K562 (cell line): ENCODE results near the gene PPIL6. TPM values are rescaled to one million over a fixed set of nuclear protein-coding genes. Genes with fewer than 3 reads are reported as not detected.
A peak's percentile ranks its signal among the peaks of the same experiment; 100 is the strongest.

Experiments used
- ATAC-seq: fragments of 200-7000 bp; cut with Tn5 transposase; 3 replicates; pipeline ENCODE4 v1.9.1; 2020; ENCODE audit warnings: moderate library complexity
- BruUV-seq: library from RNA; stranded (reverse); fragments of 400-500 nt; replicated peaks from 2 replicates; lab custom pipeline; 2021; lab: Mats Ljungman, UMichigan
- CTCF ChIA-PET: fragments of 300-600 bp; formaldehyde crosslinking; extraction: SDS; loops from one replicate; lab custom pipeline; 2021; ENCODE audit warnings: low intra/inter-chr PET ratio; lab: Yijun Ruan, JAX
- POLR2A ChIA-PET: fragments of 300-600, 350-650 bp; sonication (Branson Sonifier 250); formaldehyde crosslinking; extraction: SDS; loops from one replicate; lab custom pipeline; 2021; ENCODE audit warnings: antibody characterized with exemption, inconsistent platforms; lab: Yijun Ruan, JAX
- DNase-seq, 4 experiments: peaks; one replicate each; pipeline versions ENCODE4 v3.0.0 to v3.0.0-alpha.2; 2011 to 2018; ENCODE audit warnings: low spot score in 3 of 4, mixed read lengths in 3 of 4; ENCODE audit errors: extremely low read depth in 1 of 4
- FAIRE-seq: peaks from 2 replicates; lab custom pipeline; 2011; peaks lifted over from hg19 to GRCh38; lab: Jason Lieb, UNC
- H2AFZ ChIP-seq: 2 replicates; pipeline ENCODE4 v1.6.0; 2011; ENCODE audit warnings: low read depth, low read length, control low read depth, inconsistent platforms
- H3K27ac ChIP-seq: fragments of 200-600 bp; 3 replicates; pipeline ENCODE4 v1.8.0; 2011; ENCODE audit warnings: low read depth, mild to moderate bottlenecking, control low read depth, inconsistent platforms, low read length, moderate library complexity, mixed read lengths; ENCODE audit errors: extremely low read depth
- H3K27me3 ChIP-seq, 2 experiments: fragments of 300-600 bp in 1 of 2; 2 replicates in 1 of 2; 3 replicates in 1 of 2; pipeline versions ENCODE4 v1.6.0 to v1.8.0; 2011; ENCODE audit warnings: inconsistent platforms in 2 of 2, low read length in 2 of 2, mild to moderate bottlenecking in 1 of 2, mixed read lengths in 1 of 2, moderate library complexity in 1 of 2; ENCODE audit not compliant: control insufficient read depth in 2 of 2, insufficient read depth in 2 of 2
- H3K36me3 ChIP-seq: fragments of 300-600 bp; 3 replicates; pipeline ENCODE4 v1.8.0; 2011; ENCODE audit warnings: mild to moderate bottlenecking, low read length, inconsistent platforms; ENCODE audit not compliant: control insufficient read depth, insufficient read depth
- H3K4me1 ChIP-seq, 2 experiments: fragments of 200-600 bp in 1 of 2; replicated peaks in 1 of 2; 2 replicates in 1 of 2; 3 replicates in 1 of 2; pipeline versions ENCODE4 v1.5.1 to v1.8.0; 2011; ENCODE audit warnings: inconsistent platforms in 2 of 2, low read length in 2 of 2, mild to moderate bottlenecking in 1 of 2, mixed read lengths in 1 of 2, moderate library complexity in 1 of 2; ENCODE audit not compliant: control insufficient read depth in 2 of 2, insufficient read depth in 2 of 2
- H3K4me2 ChIP-seq: 2 replicates; pipeline ENCODE4 v1.6.1; 2011; ENCODE audit warnings: low read length, control low read depth, inconsistent platforms, mixed read lengths; ENCODE audit not compliant: insufficient read depth
- H3K4me3 ChIP-seq: fragments of 200-600 bp; sonication (generic), shearing (Covaris generic); 2 replicates; pipeline ENCODE4 v1.5.1; 2016; ENCODE audit warnings: control low read depth, inconsistent platforms
- H3K79me2 ChIP-seq: fragments of 200-600 bp; 3 replicates; pipeline ENCODE4 v1.8.0; 2011; ENCODE audit warnings: low read length, inconsistent platforms; ENCODE audit not compliant: control insufficient read depth, insufficient read depth
- H3K9ac ChIP-seq, 2 experiments: 2 replicates each; pipeline versions ENCODE4 v1.6.0 to v1.6.1; 2011; ENCODE audit warnings: low read depth in 2 of 2, low read length in 2 of 2, control low read depth in 1 of 2, inconsistent platforms in 1 of 2, mild to moderate bottlenecking in 1 of 2, mixed read lengths in 1 of 2; ENCODE audit not compliant: insufficient read depth in 1 of 2
- H3K9me1 ChIP-seq: one replicate; pipeline ENCODE4 v1.6.0; 2011; ENCODE audit warnings: inconsistent platforms, mild to moderate bottlenecking, low read length, moderate library complexity; ENCODE audit not compliant: control insufficient read depth, insufficient read depth
- H3K9me3 ChIP-seq: replicated peaks from 2 replicates; pipeline ENCODE4 v1.5.1; 2011; ENCODE audit warnings: low read depth, low read length, inconsistent platforms; ENCODE audit not compliant: control insufficient read depth, insufficient read depth
- H4K20me1 ChIP-seq: replicated peaks from 2 replicates; pipeline ENCODE4 v1.6.1; 2011; ENCODE audit warnings: low read length, inconsistent platforms, mixed read lengths; ENCODE audit not compliant: control insufficient read depth, insufficient read depth
- CBX3 ChIP-seq, 2 experiments: IDR thresholded peaks; 1 replicate in 1 of 2; 2 replicates in 1 of 2; pipeline ENCODE4 v1.6.1; 2012; ENCODE audit warnings: inconsistent platforms in 2 of 2, low read length in 2 of 2, borderline replicate concordance in 1 of 2, control low read depth in 1 of 2
- CBX5 ChIP-seq: IDR thresholded peaks from 2 replicates; pipeline ENCODE4 v1.6.1; 2014; ENCODE audit warnings: low read depth, borderline replicate concordance
- DNMT1 ChIP-seq: fragments of 450-650 bp; IDR thresholded peaks from 2 replicates; pipeline ENCODE4 v1.6.1; 2016; ENCODE audit warnings: antibody characterized with exemption, mild to moderate bottlenecking
- KLF6 ChIP-seq: fragments of 250-450 bp; sonication (Bioruptor Pico); IDR thresholded peaks from 2 replicates; pipeline ENCODE4 v1.4.0; 2020; ENCODE audit warnings: mild to moderate bottlenecking, moderate library complexity, borderline replicate concordance
- TRIM28 ChIP-seq: fragments of 450-650 bp; IDR thresholded peaks from 2 replicates; pipeline ENCODE4 v1.6.1; 2017
- ZNF707 ChIP-seq: fragments of 250-450 bp; sonication (Bioruptor Pico); conservative IDR thresholded peaks from 2 replicates; pipeline ENCODE4 v1.8.0; 2022; ENCODE audit warnings: inconsistent platforms, mild to moderate bottlenecking, moderate library complexity
- WGBS: fragments of 100-300 bp; shearing (Covaris generic); methylation state at CpG from one replicate; pipeline ENCODE4 v1.1.6; 2016; ENCODE audit warnings: low coverage, mixed read lengths; ENCODE audit not compliant: insufficient coverage; ENCODE audit errors: missing lambda C conversion rate; 5-methylcytosine and 5-hydroxymethylcytosine counted together
- in situ Hi-C: fragments of 300-500 bp; cut with MboI; formaldehyde crosslinking; loops from 4 replicates; pipeline ENCODE4 v1.15.0; 2018; ENCODE audit warnings: inconsistent platforms, mixed read lengths
- intact Hi-C: fragments of 100-400 bp; cut with micrococcal nuclease; formaldehyde crosslinking; loops from 2 replicates; pipeline ENCODE4 v1.14.2; 2022
- polyA plus RNA-seq, 8 experiments: library from polyadenylated mRNA; depleted of rRNA in 4 of 8; stranded (reverse) in 5 of 8; unstranded in 3 of 8; fragments of >200 nt; fragmentation: Nextera tagmentation in 2 of 8; fragmentation: Illumina TruSeq in 1 of 8; extraction: Ambion mirVana in 2 of 8; extraction: Trizol in 1 of 8; gene quantifications; 2 replicates each; pipeline versions ENCODE4 v1.2.1 to v1.2.3, GENCODE V29; 2011 to 2014; ENCODE audit warnings: inconsistent platforms in 1 of 8, missing spikeins in 1 of 8
- total RNA-seq, 7 experiments: library from RNA; depleted of rRNA in 6 of 7; stranded (reverse); fragments of >200 nt in 6 of 7; fragmentation: Illumina TruSeq in 2 of 7; extraction: Trizol in 2 of 7; gene quantifications; 2 replicates each; pipeline versions ENCODE4 v1.2.1 to v1.2.3, GENCODE V29; 2011 to 2021; ENCODE audit warnings: low replicate concordance in 1 of 7
- TF ChIP-seq, protein P1 (sequence below): fragments of 450-650 bp; IDR thresholded peaks from 2 replicates; pipeline ENCODE4 v1.6.1; 2018; ENCODE audit not compliant: partially characterized antibody

PPIL6 gene
- total and polyA plus RNA-seq, 9 of the 15 experiments (the other 6 are each of a cell fraction or from before 2014, with no cell fraction given): 0.03 to 0.98 (median 0.41) TPM; not detected in 1

DNA sequence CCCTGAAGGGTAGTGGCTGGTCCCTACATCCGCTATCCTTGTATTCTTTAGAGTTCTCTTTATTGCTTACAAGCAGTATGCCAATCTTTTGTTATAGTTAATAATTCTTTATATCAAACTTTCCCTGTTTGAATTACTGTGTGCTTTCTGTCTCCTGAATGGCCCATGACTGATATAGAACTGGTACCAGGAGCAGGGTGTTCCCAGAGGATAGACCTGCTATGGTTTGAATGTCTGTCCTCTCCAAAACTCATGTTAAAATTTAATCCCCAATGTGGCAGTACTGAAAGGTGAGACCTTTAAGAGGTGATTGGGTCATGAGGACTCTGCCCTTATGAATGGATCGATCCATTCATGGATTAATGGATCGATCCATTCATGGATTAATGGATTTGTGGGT is 84.2 kb downstream of the PPIL6 start:
- H3K27me3 ChIP-seq: no peaks in the 10 kb centered on the region
- no peak overlapping the region for H2AFZ ChIP-seq
- BruUV-seq: no TSS peak
- no peak for ATAC-seq
- peaks cover 13% of the 10 kb centered on the region for H3K9me3 ChIP-seq
- no peak for DNase-seq
- no peaks in the 10 kb centered on the region for H3K79me2 ChIP-seq
- no peak for FAIRE-seq
- in situ Hi-C loops: no loop called here
- peaks cover 57% of the 10 kb centered on the region; the same call in 2 of the 3 replicates for H3K36me3 ChIP-seq
- no peak overlapping the region for H3K9ac ChIP-seq
- H3K9me1 ChIP-seq: no peaks in the 10 kb centered on the region
- CTCF ChIA-PET: no interaction called here
- WGBS: 100% methylated on average over 3 of the region's 3 CpGs
- POLR2A ChIA-PET: interaction anchor here (0.6 kb wide), 1 partner anchor 265 kb away, joined by 3 read pairs; no protein-coding TSS in a partner anchor
- intact Hi-C loops: no loop called here
- H3K4me1 ChIP-seq: peaks cover 0 to 9% of the 10 kb centered on the region in 2 experiments; a peak in 4 of 5 replicates
- no peak overlapping the region for H3K27ac ChIP-seq
- TF ChIP-seq, protein P1, sequence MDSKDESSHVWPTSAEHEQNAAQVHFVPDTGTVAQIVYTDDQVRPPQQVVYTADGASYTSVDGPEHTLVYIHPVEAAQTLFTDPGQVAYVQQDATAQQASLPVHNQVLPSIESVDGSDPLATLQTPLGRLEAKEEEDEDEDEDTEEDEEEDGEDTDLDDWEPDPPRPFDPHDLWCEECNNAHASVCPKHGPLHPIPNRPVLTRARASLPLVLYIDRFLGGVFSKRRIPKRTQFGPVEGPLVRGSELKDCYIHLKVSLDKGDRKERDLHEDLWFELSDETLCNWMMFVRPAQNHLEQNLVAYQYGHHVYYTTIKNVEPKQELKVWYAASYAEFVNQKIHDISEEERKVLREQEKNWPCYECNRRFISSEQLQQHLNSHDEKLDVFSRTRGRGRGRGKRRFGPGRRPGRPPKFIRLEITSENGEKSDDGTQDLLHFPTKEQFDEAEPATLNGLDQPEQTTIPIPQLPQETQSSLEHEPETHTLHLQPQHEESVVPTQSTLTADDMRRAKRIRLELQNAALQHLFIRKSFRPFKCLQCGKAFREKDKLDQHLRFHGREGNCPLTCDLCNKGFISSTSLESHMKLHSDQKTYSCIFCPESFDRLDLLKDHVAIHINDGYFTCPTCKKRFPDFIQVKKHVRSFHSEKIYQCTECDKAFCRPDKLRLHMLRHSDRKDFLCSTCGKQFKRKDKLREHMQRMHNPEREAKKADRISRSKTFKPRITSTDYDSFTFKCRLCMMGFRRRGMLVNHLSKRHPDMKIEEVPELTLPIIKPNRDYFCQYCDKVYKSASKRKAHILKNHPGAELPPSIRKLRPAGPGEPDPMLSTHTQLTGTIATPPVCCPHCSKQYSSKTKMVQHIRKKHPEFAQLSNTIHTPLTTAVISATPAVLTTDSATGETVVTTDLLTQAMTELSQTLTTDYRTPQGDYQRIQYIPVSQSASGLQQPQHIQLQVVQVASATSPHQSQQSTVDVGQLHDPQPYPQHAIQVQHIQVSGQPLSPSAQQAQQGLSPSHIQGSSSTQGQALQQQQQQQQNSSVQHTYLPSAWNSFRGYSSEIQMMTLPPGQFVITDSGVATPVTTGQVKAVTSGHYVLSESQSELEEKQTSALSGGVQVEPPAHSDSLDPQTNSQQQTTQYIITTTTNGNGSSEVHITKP: peak; percentile 47
- TF ChIP-seq DNMT1: no peak
- peak; percentile 99 for TF ChIP-seq ZNF707 (CRISPR knock-in tag)
- TF ChIP-seq CBX3 (IDR thresholded peaks at IDR 0.05; ENCODE audit: borderline replicate concordance in 1 of 2, low read length in 2 of 2): peak in 1 of 2 experiments; percentile 83; a peak in 2 of 3 replicates
- peak; percentile 59; the same call in 1 of the 2 replicates for TF ChIP-seq CBX5
- no peak for TF ChIP-seq KLF6 (CRISPR knock-in tag)
- TF ChIP-seq TRIM28: peak; percentile 72; the same call in 1 of the 2 replicates
- no peak overlapping the region for H3K4me3 ChIP-seq
- H4K20me1 ChIP-seq: no peaks in the 10 kb centered on the region
- no peak overlapping the region for H3K4me2 ChIP-seq
